Measurements from ENCODE around the gene CCNB2.
"Not testable (repeated sequence)": the region's sequence is repeated elsewhere in the genome, so short reads cannot be mapped to it uniquely, and the experiment has no call there.

CCNB2 gene

GRCh38 chr15:59155431-59155830 lies 50.5 kb downstream of the CCNB2 start:
- no peaks in the 10 kb centered on the region for H3K27me3 ChIP-seq (ENCODE audit: control insufficient read depth, insufficient read depth, low read length)
- no peaks in the 10 kb centered on the region for H3K9me3 ChIP-seq (ENCODE audit: control insufficient read depth, low read depth, low read length)
- no peak overlapping the region for H3K27ac ChIP-seq (ENCODE audit: low read length)
- no peak overlapping the region for H3K9ac ChIP-seq (ENCODE audit: low read length)
- no peaks in the 10 kb centered on the region for H3K4me1 ChIP-seq (ENCODE audit: control insufficient read depth, low read depth, low read length)
- H3K4me3 ChIP-seq (ENCODE audit: low read length), result no peak overlapping the region
- H3K36me3 ChIP-seq (ENCODE audit: control insufficient read depth, low read depth, low read length), result peaks cover 43% of the 10 kb centered on the region

GRCh38 chr15:59157396-59157795 lies 52.5 kb downstream of the CCNB2 start:
- Histone ChIP-seq H3K9me3 (ENCODE audit: control insufficient read depth, low read depth, low read length) (no peaks in the 10 kb centered on the region), H3K4me3 (ENCODE audit: low read length) (no peak overlapping the region), H3K4me1 (ENCODE audit: control insufficient read depth, low read depth, low read length) (no peaks in the 10 kb centered on the region), H3K27ac (ENCODE audit: low read length) (no peak overlapping the region), H3K36me3 (ENCODE audit: control insufficient read depth, low read depth, low read length) (peaks cover 43% of the 10 kb centered on the region), H3K9ac (ENCODE audit: low read length) (no peak overlapping the region), H3K27me3 (ENCODE audit: control insufficient read depth, insufficient read depth, low read length) (no peaks in the 10 kb centered on the region)

- Histone ChIP-seq H3K4me1 (ENCODE audit: control insufficient read depth, low read depth, low read length) (no peaks in the 10 kb centered on the region), H3K27ac (ENCODE audit: low read length) (no peak overlapping the region), H3K4me3 (ENCODE audit: low read length) (no peak overlapping the region), H3K9me3 (ENCODE audit: control insufficient read depth, low read depth, low read length) (no peaks in the 10 kb centered on the region), H3K36me3 (ENCODE audit: control insufficient read depth, low read depth, low read length) (peaks cover 37% of the 10 kb centered on the region), H3K9ac (ENCODE audit: low read length) (no peak overlapping the region), H3K27me3 (ENCODE audit: control insufficient read depth, insufficient read depth, low read length) (no peaks in the 10 kb centered on the region)
Observed at GRCh38 chr15:59157840-59158700, 53.1 kb downstream of the CCNB2 start.

- H3K9me3 ChIP-seq (ENCODE audit: control insufficient read depth, low read depth, low read length), result no peaks in the 10 kb centered on the region
- no peak overlapping the region for H3K27ac ChIP-seq (ENCODE audit: low read length)
- H3K36me3 ChIP-seq (ENCODE audit: control insufficient read depth, low read depth, low read length), result peaks cover 31% of the 10 kb centered on the region
- no peaks in the 10 kb centered on the region for H3K27me3 ChIP-seq (ENCODE audit: control insufficient read depth, insufficient read depth, low read length)
- no peak overlapping the region for H3K4me3 ChIP-seq (ENCODE audit: low read length)
- no peaks in the 10 kb centered on the region for H3K4me1 ChIP-seq (ENCODE audit: control insufficient read depth, low read depth, low read length)
- no peak overlapping the region for H3K9ac ChIP-seq (ENCODE audit: low read length)
Observed at GRCh38 chr15:59158701-59159034, 53.7 kb downstream of the CCNB2 start.

GRCh38 chr15:59159210-59159609 lies 54.3 kb downstream of the CCNB2 start:
- H3K36me3 ChIP-seq (ENCODE audit: control insufficient read depth, low read depth, low read length), result peaks cover 28% of the 10 kb centered on the region

GRCh38 chr15:59160880-59161593 lies 56.1 kb downstream of the CCNB2 start:
- Histone ChIP-seq H3K4me3 (ENCODE audit: low read length) (no peak overlapping the region), H3K9me3 (ENCODE audit: control insufficient read depth, low read depth, low read length) (no peaks in the 10 kb centered on the region), H3K36me3 (ENCODE audit: control insufficient read depth, low read depth, low read length) (peaks cover 28% of the 10 kb centered on the region), H3K4me1 (ENCODE audit: control insufficient read depth, low read depth, low read length) (no peaks in the 10 kb centered on the region), H3K27me3 (ENCODE audit: control insufficient read depth, insufficient read depth, low read length) (no peaks in the 10 kb centered on the region), H3K9ac (ENCODE audit: low read length) (no peak overlapping the region), H3K27ac (ENCODE audit: low read length) (no peak overlapping the region)

More at GRCh38 chr15:59159210-59159609, 54.3 kb downstream of the CCNB2 start:
- Histone ChIP-seq H3K4me1 (ENCODE audit: control insufficient read depth, low read depth, low read length) (no peaks in the 10 kb centered on the region), H3K9ac (ENCODE audit: low read length) (no peak overlapping the region), H3K27ac (ENCODE audit: low read length) (no peak overlapping the region), H3K9me3 (ENCODE audit: control insufficient read depth, low read depth, low read length) (no peaks in the 10 kb centered on the region), H3K4me3 (ENCODE audit: low read length) (no peak overlapping the region), H3K27me3 (ENCODE audit: control insufficient read depth, insufficient read depth, low read length) (no peaks in the 10 kb centered on the region)

GRCh38 chr15:59162080-59162479 lies 57.1 kb downstream of the CCNB2 start:
- not testable (repeated sequence) for H3K4me1 ChIP-seq (ENCODE audit: control insufficient read depth, low read depth, low read length); H3K9me3 ChIP-seq (ENCODE audit: control insufficient read depth, low read depth, low read length); H3K27ac ChIP-seq (ENCODE audit: low read length); H3K4me3 ChIP-seq (ENCODE audit: low read length); H3K9ac ChIP-seq (ENCODE audit: low read length); H3K27me3 ChIP-seq (ENCODE audit: control insufficient read depth, insufficient read depth, low read length)
- peaks cover 28% of the 10 kb centered on the region for H3K36me3 ChIP-seq (ENCODE audit: control insufficient read depth, low read depth, low read length)

- no peak overlapping the region for H3K4me3 ChIP-seq (ENCODE audit: low read length)
- H3K27me3 ChIP-seq (ENCODE audit: control insufficient read depth, insufficient read depth, low read length), result no peaks in the 10 kb centered on the region
- peaks cover 18% of the 10 kb centered on the region for H3K36me3 ChIP-seq (ENCODE audit: control insufficient read depth, low read depth, low read length)
- H3K27ac ChIP-seq (ENCODE audit: low read length), result no peak overlapping the region
- no peaks in the 10 kb centered on the region for H3K9me3 ChIP-seq (ENCODE audit: control insufficient read depth, low read depth, low read length)
- H3K9ac ChIP-seq (ENCODE audit: low read length), result no peak overlapping the region
- H3K4me1 ChIP-seq (ENCODE audit: control insufficient read depth, low read depth, low read length), result no peaks in the 10 kb centered on the region
Observed at GRCh38 chr15:59165726-59166125, 60.8 kb downstream of the CCNB2 start.

- no peaks in the 10 kb centered on the region for H3K27me3 ChIP-seq (ENCODE audit: control insufficient read depth, insufficient read depth, low read length)
- H3K4me1 ChIP-seq (ENCODE audit: control insufficient read depth, low read depth, low read length), result no peaks in the 10 kb centered on the region
- H3K9ac ChIP-seq (ENCODE audit: low read length), result no peak overlapping the region
- H3K27ac ChIP-seq (ENCODE audit: low read length), result no peak overlapping the region
- H3K9me3 ChIP-seq (ENCODE audit: control insufficient read depth, low read depth, low read length), result no peaks in the 10 kb centered on the region
- H3K36me3 ChIP-seq (ENCODE audit: control insufficient read depth, low read depth, low read length), result peaks cover 19% of the 10 kb centered on the region
- H3K4me3 ChIP-seq (ENCODE audit: low read length), result no peak overlapping the region
Observed at GRCh38 chr15:59166166-59166565, 61.2 kb downstream of the CCNB2 start.

GRCh38 chr15:59166601-59167265 lies 61.8 kb downstream of the CCNB2 start:
- Histone ChIP-seq H3K27me3 (ENCODE audit: control insufficient read depth, insufficient read depth, low read length) (no peaks in the 10 kb centered on the region), H3K4me1 (ENCODE audit: control insufficient read depth, low read depth, low read length) (no peaks in the 10 kb centered on the region), H3K4me3 (ENCODE audit: low read length) (no peak overlapping the region), H3K36me3 (ENCODE audit: control insufficient read depth, low read depth, low read length) (peaks cover 19% of the 10 kb centered on the region), H3K9me3 (ENCODE audit: control insufficient read depth, low read depth, low read length) (no peaks in the 10 kb centered on the region), H3K9ac (ENCODE audit: low read length) (no peak overlapping the region), H3K27ac (ENCODE audit: low read length) (no peak overlapping the region)

- Histone ChIP-seq H3K27ac (ENCODE audit: low read length) (no peak overlapping the region), H3K9ac (ENCODE audit: low read length) (no peak overlapping the region), H3K4me3 (ENCODE audit: low read length) (no peak overlapping the region), H3K9me3 (ENCODE audit: control insufficient read depth, low read depth, low read length) (no peaks in the 10 kb centered on the region), H3K4me1 (ENCODE audit: control insufficient read depth, low read depth, low read length) (no peaks in the 10 kb centered on the region), H3K36me3 (ENCODE audit: control insufficient read depth, low read depth, low read length) (peaks cover 22% of the 10 kb centered on the region), H3K27me3 (ENCODE audit: control insufficient read depth, insufficient read depth, low read length) (no peaks in the 10 kb centered on the region)
Observed at GRCh38 chr15:59168536-59168935, 63.6 kb downstream of the CCNB2 start.
